DND-41 (cell line): ENCODE results near the gene ADNP2.

Experiments
- ATAC-seq: fragments of 200-7000 bp; cut with Tn5 transposase; 3 replicates; pipeline ENCODE4 v1.9.1; 2021; ENCODE audit warnings: low read depth; ENCODE audit not compliant: insufficient read depth
- DNase-seq: peaks from one replicate; pipeline ENCODE4 v3.0.0-alpha.2; 2020
- H2AFZ ChIP-seq: 2 replicates; pipeline ENCODE4 v1.6.0; 2012; ENCODE audit warnings: low read depth, low read length
- H3K27ac ChIP-seq: 2 replicates; pipeline ENCODE4 v1.5.1; 2012; ENCODE audit warnings: low read length, inconsistent platforms
- H3K27me3 ChIP-seq: fragments of 200-600 bp; sonication (generic); 2 replicates; pipeline ENCODE4 v1.6.0; 2012; ENCODE audit warnings: low read length, mild to moderate bottlenecking, inconsistent platforms; ENCODE audit not compliant: insufficient read depth, poor library complexity
- H3K36me3 ChIP-seq: 2 replicates; pipeline ENCODE4 v1.5.1; 2012; ENCODE audit warnings: low read length, inconsistent platforms; ENCODE audit not compliant: insufficient read depth
- H3K4me1 ChIP-seq: 2 replicates; pipeline ENCODE4 v1.5.1; 2012; ENCODE audit warnings: mild to moderate bottlenecking, low read length; ENCODE audit not compliant: insufficient read depth
- H3K4me2 ChIP-seq: 2 replicates; pipeline ENCODE4 v1.6.0; 2012; ENCODE audit warnings: mild to moderate bottlenecking, moderate library complexity, low read length, inconsistent platforms; ENCODE audit not compliant: insufficient read depth
- H3K4me3 ChIP-seq, 2 experiments: fragments of 200-600 bp in 1 of 2; shearing (Covaris generic) in 1 of 2; 2 replicates each; pipeline ENCODE4 v1.5.1; 2012 to 2016; ENCODE audit warnings: inconsistent platforms in 2 of 2, low read length in 2 of 2, mild to moderate bottlenecking in 2 of 2, low read depth in 1 of 2, moderate library complexity in 1 of 2
- H3K79me2 ChIP-seq: 2 replicates; pipeline ENCODE4 v1.6.0; 2012; ENCODE audit warnings: low read length, inconsistent platforms; ENCODE audit not compliant: insufficient read depth
- H3K9ac ChIP-seq: 2 replicates; pipeline ENCODE4 v1.6.0; 2012; ENCODE audit warnings: low read depth, mild to moderate bottlenecking, inconsistent platforms, low read length, moderate library complexity
- H3K9me3 ChIP-seq: 2 replicates; pipeline ENCODE4 v1.5.1; 2012; ENCODE audit warnings: low read length, moderate library complexity, mild to moderate bottlenecking, inconsistent platforms; ENCODE audit not compliant: insufficient read depth, severe bottlenecking
- H4K20me1 ChIP-seq: 2 replicates; pipeline ENCODE4 v1.6.0; 2012; ENCODE audit warnings: low read length; ENCODE audit not compliant: insufficient read depth
- CTCF ChIP-seq: IDR thresholded peaks from 2 replicates; pipeline ENCODE4 v1.5.1; 2012; ENCODE audit warnings: borderline replicate concordance, low read length, moderate library complexity, mild to moderate bottlenecking; ENCODE audit not compliant: poor library complexity, severe bottlenecking; ENCODE audit errors: extremely low read depth
- EZH2 ChIP-seq: IDR thresholded peaks from 3 replicates; pipeline ENCODE4 v1.6.1; 2012; ENCODE audit warnings: borderline replicate concordance, low read depth, mild to moderate bottlenecking, moderate library complexity, low read length, inconsistent platforms; ENCODE audit not compliant: severe bottlenecking

Gene ADNP2

GRCh38 chr18:80136679-80137078 is 27.6 kb downstream of the ADNP2 start:
- H3K9ac ChIP-seq = no peak overlapping the region
- H2AFZ ChIP-seq = no peak overlapping the region
- DNase-seq (no peak), ATAC-seq (no peak)
- TF ChIP-seq EZH2 (no peak), CTCF (no peak)
- peaks cover 39% of the 10 kb centered on the region for H4K20me1 ChIP-seq
- H3K27ac ChIP-seq = no peak overlapping the region
- no peak overlapping the region for H3K4me2 ChIP-seq
- H3K27me3 ChIP-seq = no peaks in the 10 kb centered on the region
- H3K36me3 ChIP-seq = peaks cover 76% of the 10 kb centered on the region
- peaks cover 8% of the 10 kb centered on the region for H3K79me2 ChIP-seq
- H3K4me1 ChIP-seq = no peaks in the 10 kb centered on the region
- no peak overlapping the region for H3K4me3 ChIP-seq
- no peaks in the 10 kb centered on the region for H3K9me3 ChIP-seq

DNA sequence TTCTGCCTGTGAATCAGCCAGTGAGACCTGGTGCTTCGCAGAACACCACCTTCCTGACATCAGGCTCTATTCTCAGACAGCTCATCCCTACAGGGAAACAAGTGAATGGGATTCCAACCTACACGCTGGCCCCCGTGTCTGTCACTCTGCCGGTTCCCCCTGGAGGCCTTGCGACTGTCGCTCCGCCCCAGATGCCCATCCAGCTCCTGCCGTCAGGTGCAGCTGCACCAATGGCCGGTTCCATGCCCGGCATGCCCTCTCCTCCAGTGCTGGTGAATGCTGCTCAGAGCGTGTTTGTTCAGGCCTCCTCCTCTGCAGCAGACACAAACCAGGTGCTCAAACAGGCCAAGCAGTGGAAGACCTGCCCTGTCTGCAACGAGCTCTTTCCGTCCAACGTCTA is 28.1 kb downstream of the ADNP2 start:
- no peak overlapping the region for H3K4me3 ChIP-seq
- TF ChIP-seq CTCF (no peak), EZH2 (no peak)
- DNase-seq (no peak), ATAC-seq (no peak)
- H3K27ac ChIP-seq = no peak overlapping the region
- H3K4me1 ChIP-seq = no peaks in the 10 kb centered on the region
- no peaks in the 10 kb centered on the region for H3K27me3 ChIP-seq
- H3K9ac ChIP-seq = no peak overlapping the region
- peaks cover 42% of the 10 kb centered on the region for H4K20me1 ChIP-seq
- peaks cover 73% of the 10 kb centered on the region for H3K36me3 ChIP-seq
- no peak overlapping the region for H2AFZ ChIP-seq
- peaks cover 5% of the 10 kb centered on the region for H3K79me2 ChIP-seq
- no peak overlapping the region for H3K4me2 ChIP-seq
- no peaks in the 10 kb centered on the region for H3K9me3 ChIP-seq

DNA sequence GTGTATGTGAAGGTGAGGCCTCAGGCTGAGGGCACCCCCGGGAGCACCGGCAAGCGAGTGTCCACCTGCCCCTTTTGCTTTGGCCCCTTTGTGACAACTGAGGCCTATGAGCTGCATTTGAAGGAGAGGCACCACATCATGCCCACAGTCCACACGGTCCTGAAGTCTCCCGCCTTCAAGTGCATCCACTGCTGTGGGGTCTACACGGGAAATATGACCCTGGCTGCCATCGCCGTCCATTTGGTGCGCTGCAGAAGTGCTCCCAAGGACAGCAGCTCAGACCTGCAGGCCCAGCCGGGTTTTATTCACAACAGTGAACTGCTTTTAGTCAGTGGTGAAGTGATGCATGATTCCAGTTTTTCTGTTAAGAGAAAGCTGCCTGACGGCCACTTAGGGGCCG is 28.9 kb downstream of the ADNP2 start:
- DNase-seq = no peak

More for the DNA sequence above, 28.9 kb downstream of the ADNP2 start:
- ATAC-seq = no peak
- peaks cover 3% of the 10 kb centered on the region; the same call in 1 of the 2 replicates for H3K79me2 ChIP-seq
- H3K4me3 ChIP-seq = no peak overlapping the region
- peaks cover 69% of the 10 kb centered on the region for H3K36me3 ChIP-seq
- no peaks in the 10 kb centered on the region for H3K4me1 ChIP-seq
- TF ChIP-seq CTCF = no peak
- TF ChIP-seq EZH2 = no peak
- H3K9me3 ChIP-seq = no peaks in the 10 kb centered on the region
- no peak overlapping the region for H3K4me2 ChIP-seq
- H3K9ac ChIP-seq = no peak overlapping the region
- H2AFZ ChIP-seq = no peak overlapping the region
- H3K27ac ChIP-seq = no peak overlapping the region
- peaks cover 39% of the 10 kb centered on the region for H4K20me1 ChIP-seq
- no peaks in the 10 kb centered on the region for H3K27me3 ChIP-seq
